Cardiac muscle cell (in vitro differentiated cells and primary cell): ENCODE measurements around the gene CATSPERE. TPM values are rescaled to one million over a fixed set of nuclear protein-coding genes. Genes with fewer than 3 reads are reported as not detected.

Experiments used
- DNase-seq, 2 donors: peaks; one replicate each; pipeline versions ENCODE4 v3.0.0 to v3.0.0-alpha.2; 2010 to 2017; ENCODE audit warnings: low read depth in 1 of 2, low spot score in 1 of 2
- H3K27ac ChIP-seq: fragments of 200-600 bp; sonication (generic); 2 replicates; pipeline ENCODE4 v1.5.1; 2016
- H3K27me3 ChIP-seq: fragments of 200-600 bp; sonication (generic); 2 replicates; pipeline ENCODE4 v1.6.0; 2016; ENCODE audit warnings: control low read depth
- H3K36me3 ChIP-seq: fragments of 200-600 bp; sonication (generic); 2 replicates; pipeline ENCODE4 v1.5.1; 2016; ENCODE audit warnings: control low read depth
- H3K4me1 ChIP-seq: fragments of 200-600 bp; sonication (generic); 2 replicates; pipeline ENCODE4 v1.8.1; 2017; ENCODE audit warnings: low read depth, mild to moderate bottlenecking, mixed run types
- H3K4me3 ChIP-seq: fragments of 200-600 bp; sonication (generic); 2 replicates; pipeline ENCODE4 v1.5.1; 2016; ENCODE audit warnings: mild to moderate bottlenecking
- H3K9me3 ChIP-seq: fragments of 200-600 bp; sonication (generic); 2 replicates; pipeline ENCODE4 v1.5.1; 2017; ENCODE audit warnings: low read depth, mild to moderate bottlenecking, control low read depth
- polyA plus RNA-seq: library from polyadenylated mRNA; unstranded; fragments of >200 nt; fragmentation: Nextera tagmentation; extraction: Ambion mirVana; gene quantifications from 2 replicates; pipeline ENCODE4 v1.2.1, GENCODE V29; 2016
- total RNA-seq: library from RNA; depleted of rRNA; stranded (reverse); fragments of >200 nt; gene quantifications from 2 replicates; pipeline ENCODE4 v1.2.3, GENCODE V29; 2016
- TF ChIP-seq, protein P1 (sequence below): IDR thresholded peaks from 2 replicates; pipeline ENCODE4 v1.5.1; 2012; ENCODE audit warnings: low read depth, mild to moderate bottlenecking, low read length

Gene CATSPERE
- total and polyA plus RNA-seq, 2 experiments from 2014 or later, result 1.1 to 1.4 TPM

DNA sequence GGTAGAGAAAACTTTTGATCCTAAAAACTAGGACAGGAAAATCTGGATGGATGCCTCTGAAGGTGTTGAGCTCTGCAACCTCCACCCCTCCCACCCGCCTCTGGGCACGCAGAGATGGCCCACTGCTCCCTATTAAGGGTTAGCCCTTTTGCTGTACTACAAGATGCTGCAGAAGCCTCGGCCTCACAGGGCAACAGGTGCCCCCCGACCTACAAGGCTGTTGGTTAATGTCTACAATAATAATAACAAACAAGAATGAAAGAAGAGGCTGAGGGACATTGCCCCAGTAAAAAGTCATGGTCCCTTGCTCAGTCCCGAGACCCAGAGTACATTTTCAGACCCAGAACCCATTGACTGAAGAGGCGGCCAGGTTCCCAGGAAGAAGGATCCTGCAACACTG lies 184.3 kb downstream of the CATSPERE start:
- no peaks in the 10 kb centered on the region for H3K36me3 ChIP-seq
- H3K27me3 ChIP-seq, result no peaks in the 10 kb centered on the region
- no peaks in the 10 kb centered on the region for H3K9me3 ChIP-seq
- DNase-seq, result no peak
- H3K4me3 ChIP-seq, result no peak overlapping the region
- TF ChIP-seq, protein P1, sequence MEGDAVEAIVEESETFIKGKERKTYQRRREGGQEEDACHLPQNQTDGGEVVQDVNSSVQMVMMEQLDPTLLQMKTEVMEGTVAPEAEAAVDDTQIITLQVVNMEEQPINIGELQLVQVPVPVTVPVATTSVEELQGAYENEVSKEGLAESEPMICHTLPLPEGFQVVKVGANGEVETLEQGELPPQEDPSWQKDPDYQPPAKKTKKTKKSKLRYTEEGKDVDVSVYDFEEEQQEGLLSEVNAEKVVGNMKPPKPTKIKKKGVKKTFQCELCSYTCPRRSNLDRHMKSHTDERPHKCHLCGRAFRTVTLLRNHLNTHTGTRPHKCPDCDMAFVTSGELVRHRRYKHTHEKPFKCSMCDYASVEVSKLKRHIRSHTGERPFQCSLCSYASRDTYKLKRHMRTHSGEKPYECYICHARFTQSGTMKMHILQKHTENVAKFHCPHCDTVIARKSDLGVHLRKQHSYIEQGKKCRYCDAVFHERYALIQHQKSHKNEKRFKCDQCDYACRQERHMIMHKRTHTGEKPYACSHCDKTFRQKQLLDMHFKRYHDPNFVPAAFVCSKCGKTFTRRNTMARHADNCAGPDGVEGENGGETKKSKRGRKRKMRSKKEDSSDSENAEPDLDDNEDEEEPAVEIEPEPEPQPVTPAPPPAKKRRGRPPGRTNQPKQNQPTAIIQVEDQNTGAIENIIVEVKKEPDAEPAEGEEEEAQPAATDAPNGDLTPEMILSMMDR, result no peak
- H3K27ac ChIP-seq, result no peak overlapping the region
- no peaks in the 10 kb centered on the region for H3K4me1 ChIP-seq

DNA sequence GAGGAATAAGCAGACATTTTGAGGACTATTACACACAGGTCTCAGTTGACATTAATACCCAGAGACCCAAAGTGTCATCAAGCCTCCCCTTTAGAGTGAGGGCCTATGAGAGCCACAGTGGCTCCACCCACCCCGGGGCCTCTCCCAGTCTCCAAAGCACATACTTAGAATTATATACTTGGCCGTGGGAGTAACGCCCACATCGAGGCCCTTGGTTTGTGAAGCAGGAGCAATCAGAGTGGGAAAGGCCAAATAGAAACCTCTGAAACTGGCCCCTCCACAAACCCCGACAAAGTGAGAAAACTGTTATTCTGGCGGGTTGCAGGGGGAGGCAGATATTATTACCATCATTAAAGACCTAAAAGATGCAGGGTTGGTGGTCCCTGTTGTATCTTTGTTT lies 184.8 kb downstream of the CATSPERE start:
- H3K27ac ChIP-seq, result no peak overlapping the region
- H3K4me1 ChIP-seq, result no peaks in the 10 kb centered on the region
- TF ChIP-seq, protein P1, result no peak
- H3K36me3 ChIP-seq, result no peaks in the 10 kb centered on the region
- no peak for DNase-seq
- no peaks in the 10 kb centered on the region for H3K9me3 ChIP-seq
- H3K27me3 ChIP-seq, result no peaks in the 10 kb centered on the region
- H3K4me3 ChIP-seq, result no peak overlapping the region

DNA sequence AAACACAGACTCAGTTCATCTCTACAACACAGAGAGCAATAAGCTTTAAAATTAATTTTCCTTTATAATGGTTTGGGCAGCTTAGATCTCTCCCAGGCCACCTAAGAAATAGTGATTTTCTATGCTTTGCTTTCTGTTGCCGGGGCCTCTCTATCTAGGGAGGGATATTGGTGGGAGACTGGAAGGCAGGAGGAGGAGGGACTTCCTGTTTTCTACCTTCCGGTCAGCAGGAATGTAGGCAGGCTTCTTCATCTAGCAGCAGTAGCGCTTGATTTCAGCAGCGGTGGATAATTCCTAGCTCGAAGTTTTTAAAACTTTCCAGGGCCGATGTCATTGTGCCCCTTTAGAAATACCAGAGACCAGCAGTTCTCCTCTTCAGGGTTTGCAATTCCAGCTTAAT lies 186.7 kb downstream of the CATSPERE start:
- Histone ChIP-seq H3K27me3 (no peaks in the 10 kb centered on the region), H3K27ac (no peak overlapping the region), H3K4me1 (no peaks in the 10 kb centered on the region), H3K9me3 (no peaks in the 10 kb centered on the region), H3K36me3 (no peaks in the 10 kb centered on the region), H3K4me3 (no peak overlapping the region)
- no peak for DNase-seq
- TF ChIP-seq, protein P1, result no peak

DNA sequence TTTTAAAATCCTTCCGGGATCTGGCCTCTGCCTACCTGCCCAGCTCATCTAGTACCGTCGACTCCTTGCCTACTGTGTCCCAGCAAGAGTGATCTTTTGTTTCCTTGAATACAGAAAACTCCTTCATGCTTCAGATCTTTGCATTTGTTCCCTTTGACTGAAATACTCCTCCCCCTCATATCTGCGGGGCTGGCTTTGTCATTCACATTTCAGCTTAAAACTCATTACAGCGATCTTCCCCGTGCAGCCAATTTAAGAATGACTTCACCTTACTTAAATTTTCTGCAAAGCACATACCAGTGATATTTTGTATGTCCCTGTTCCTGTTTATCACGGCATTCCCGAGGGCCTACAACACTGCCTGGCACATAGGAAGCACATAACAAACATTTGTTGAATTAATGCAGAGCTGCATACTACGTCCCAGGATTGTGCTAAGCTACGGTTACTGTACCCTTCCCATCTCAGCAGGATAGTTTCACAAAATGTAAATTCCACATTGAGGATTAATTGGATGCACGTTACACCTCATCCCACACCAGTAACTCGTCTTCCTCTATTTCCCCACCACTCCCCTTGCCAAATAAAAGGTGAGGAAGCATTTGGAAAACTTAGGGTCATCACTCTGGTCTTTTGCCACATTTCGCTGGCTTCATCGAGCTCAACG lies 191.0 kb downstream of the CATSPERE start:
- Histone ChIP-seq H3K27me3 (no peaks in the 10 kb centered on the region), H3K4me3 (peak overlapping the region; percentile 32), H3K4me1 (peaks cover 16% of the 10 kb centered on the region), H3K36me3 (no peaks in the 10 kb centered on the region), H3K27ac (no peak overlapping the region), H3K9me3 (no peaks in the 10 kb centered on the region)
- TF ChIP-seq, protein P1, result no peak
- no peak for DNase-seq

DNA sequence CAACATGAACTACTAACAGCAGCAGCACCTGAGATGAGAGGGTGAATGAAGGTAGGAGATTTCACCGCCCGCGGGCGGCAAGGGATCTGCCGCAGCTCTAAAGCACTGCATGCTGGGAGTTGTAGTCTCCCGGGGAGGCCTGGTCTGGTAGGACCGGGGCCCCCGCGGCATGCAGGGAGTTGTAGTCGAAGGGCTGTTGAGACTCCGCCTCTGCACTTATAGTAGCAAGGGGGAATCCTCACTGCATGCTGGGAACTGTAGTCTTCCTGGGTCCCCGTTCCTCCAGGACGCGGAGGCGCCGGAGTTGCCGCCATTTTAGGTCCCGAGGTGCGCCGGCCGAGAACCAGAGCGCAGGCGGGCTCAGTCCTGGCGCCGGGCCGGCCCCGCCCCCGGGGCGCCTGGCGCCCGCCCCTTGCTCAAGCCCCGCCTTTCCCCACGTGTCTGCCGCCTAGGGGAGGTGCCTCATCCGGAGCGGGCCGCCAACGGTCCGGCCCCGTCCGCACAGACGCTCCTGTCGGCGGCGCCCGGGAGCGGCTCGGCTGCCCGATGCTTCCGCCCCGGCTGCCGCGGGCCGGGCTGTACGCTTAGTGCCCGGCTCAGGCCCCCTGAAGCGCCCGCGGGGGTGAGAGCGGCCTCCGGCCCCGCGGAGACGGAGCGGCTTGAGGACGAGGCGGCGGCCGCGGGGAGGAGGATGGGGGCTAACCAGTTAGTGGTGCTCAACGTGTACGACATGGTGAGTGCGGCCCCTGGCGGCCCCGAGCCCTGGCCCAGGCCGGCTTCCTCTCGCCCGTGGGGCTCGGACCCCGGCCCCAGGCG lies 191.8 kb downstream of the CATSPERE start, which contains the start of gene DESI2:
DESI2 (plus strand) TSS at position 504 of the 816 bp plus-strand sequence; CDS start at position 692, 188 bp downstream.
- peak; percentile 100 for DNase-seq
- TF ChIP-seq, protein P1, result peak; percentile 61
- H3K4me1 ChIP-seq, result peaks cover 16% of the 10 kb centered on the region

More for the DNA sequence above, 191.8 kb downstream of the CATSPERE start, which contains the start of gene DESI2:
- Histone ChIP-seq H3K27ac (peak within 1 kb of the TSS; percentile 82), H3K9me3 (no peaks in the 10 kb centered on the region), H3K36me3 (no peaks in the 10 kb centered on the region), H3K27me3 (no peaks in the 10 kb centered on the region), H3K4me3 (peak within 1 kb of the TSS; percentile 75)
